Measurements from ENCODE around the gene RIN3. TPM values are rescaled to one million over a fixed set of nuclear protein-coding genes. Genes with fewer than 3 reads are reported as not detected.

The RIN3 gene
- total RNA-seq, 6 experiments from 2014 or later: 10.7 to 20.4 (median 18.9) TPM

- Histone ChIP-seq H3K9me3 (no peaks in the 10 kb centered on the region), H3K27ac (no peak overlapping the region), H3K36me3 (no peaks in the 10 kb centered on the region), H3K4me3 (no peak overlapping the region), H3K4me1 (peaks cover 0 to 19% (median 2%) of the 10 kb centered on the region in 4 donors), H3K27me3 (no peaks in the 10 kb centered on the region)
- TF ChIP-seq POLR2A (IDR thresholded peaks at IDR 0.05): no peak
- TF ChIP-seq CTCF (IDR thresholded peaks at IDR 0.05): no peak
- ATAC-seq: no peak
- intact Hi-C loops (cut with DNase I): no loop called here
- WGBS (ENCODE audit: insufficient coverage, low coverage, low lambda C conversion rate, missing lambda C conversion rate): 90% methylated on average over 2 of the region's 5 CpGs
- no peak for DNase-seq
Measured at GRCh38 chr14:92616178-92616577, 102.6 kb downstream of the RIN3 start.

DNA sequence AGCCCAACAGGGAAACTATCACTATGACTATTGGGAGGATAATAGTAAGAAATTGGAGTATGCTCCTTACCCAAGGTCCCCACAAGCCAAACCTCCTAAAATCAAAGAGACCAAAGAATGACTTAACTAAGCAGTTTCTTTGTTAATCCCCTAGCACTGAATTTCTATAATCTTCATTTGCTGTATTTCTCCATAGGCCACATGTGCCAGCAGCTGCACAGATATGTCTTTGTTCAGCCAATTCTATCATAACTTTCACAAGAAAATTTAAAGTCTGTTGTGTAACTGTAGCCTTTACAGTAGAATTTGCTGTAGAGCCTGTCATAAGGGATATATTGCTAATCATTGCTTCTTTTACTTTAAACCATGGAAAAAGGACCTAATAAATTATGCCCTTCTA lies 104.0 kb downstream of the RIN3 start:
- Histone ChIP-seq H3K9me3 (no peaks in the 10 kb centered on the region), H3K27me3 (no peaks in the 10 kb centered on the region), H3K36me3 (no peaks in the 10 kb centered on the region), H3K27ac (no peak overlapping the region), H3K4me1 (peaks cover 0 to 19% (median 2%) of the 10 kb centered on the region in 4 donors), H3K4me3 (no peak overlapping the region)
- intact Hi-C loops (cut with DNase I): no loop called here
- no peak for TF ChIP-seq POLR2A (IDR thresholded peaks at IDR 0.05)
- TF ChIP-seq CTCF (IDR thresholded peaks at IDR 0.05): no peak
- no peak for ATAC-seq
- DNase-seq: no peak

GRCh38 chr14:92619671-92620456 lies 106.3 kb downstream of the RIN3 start:
- DNase-seq (no peak), ATAC-seq (peak in 2 of 4 donors; percentile 33 to 37)
- no peak for TF ChIP-seq CTCF (IDR thresholded peaks at IDR 0.05)
- TF ChIP-seq POLR2A (IDR thresholded peaks at IDR 0.05): no peak
- Histone ChIP-seq H3K36me3 (no peaks in the 10 kb centered on the region), H3K4me3 (no peak overlapping the region), H3K4me1 (peaks cover 0 to 19% (median 2%) of the 10 kb centered on the region in 4 donors), H3K27ac (no peak overlapping the region), H3K27me3 (no peaks in the 10 kb centered on the region), H3K9me3 (no peaks in the 10 kb centered on the region)
- intact Hi-C loops (cut with DNase I): no loop called here
- WGBS (ENCODE audit: insufficient coverage, low coverage, low lambda C conversion rate, missing lambda C conversion rate): 62% methylated on average over 11 of the region's 11 CpGs

DNA sequence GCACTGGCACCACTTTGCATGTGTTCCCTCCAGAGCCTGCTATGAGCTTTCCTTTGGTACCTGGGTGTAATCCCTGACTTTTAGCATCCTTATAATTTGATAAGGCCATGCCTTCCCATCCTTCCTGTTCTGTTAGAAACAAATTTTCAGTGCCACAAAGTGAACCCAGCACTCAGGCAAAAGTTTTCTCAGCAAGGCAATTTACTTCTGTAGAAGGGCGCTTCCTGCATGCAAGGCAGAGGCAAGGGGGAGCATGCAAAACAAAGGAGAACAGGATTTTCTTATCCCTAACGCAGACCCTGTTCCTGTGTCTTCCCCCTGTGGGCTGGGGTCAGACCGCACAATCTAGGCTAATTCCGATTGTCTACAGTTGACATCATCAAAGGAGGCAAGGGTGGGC lies 108.7 kb downstream of the RIN3 start:
- H3K27ac ChIP-seq: no peak overlapping the region
- H3K4me1 ChIP-seq: peaks cover 0 to 19% (median 2%) of the 10 kb centered on the region in 4 donors
- intact Hi-C loops (cut with DNase I): no loop called here
- H3K36me3 ChIP-seq: peaks cover 0 to 3% (median 0%) of the 10 kb centered on the region in 4 donors
- no peak for TF ChIP-seq CTCF (IDR thresholded peaks at IDR 0.05)
- TF ChIP-seq POLR2A (IDR thresholded peaks at IDR 0.05): no peak
- no peak for DNase-seq
- ATAC-seq: no peak
- 94% methylated on average over 4 of the region's 4 CpGs for WGBS (ENCODE audit: insufficient coverage, low coverage, low lambda C conversion rate, missing lambda C conversion rate)
- no peak overlapping the region for H3K4me3 ChIP-seq
- H3K27me3 ChIP-seq: no peaks in the 10 kb centered on the region
- H3K9me3 ChIP-seq: no peaks in the 10 kb centered on the region
